Mesangial cell (primary cell): ENCODE results near the gene ULK3. TPM values are rescaled to one million over a fixed set of nuclear protein-coding genes. Genes with fewer than 3 reads are reported as not detected.

Experiments used
- total RNA-seq: library from RNA; depleted of rRNA; stranded (reverse); fragments of >200 nt; gene quantifications from 2 replicates; pipeline ENCODE4 v1.2.3, GENCODE V29; 2015

Gene ULK3, protein sequence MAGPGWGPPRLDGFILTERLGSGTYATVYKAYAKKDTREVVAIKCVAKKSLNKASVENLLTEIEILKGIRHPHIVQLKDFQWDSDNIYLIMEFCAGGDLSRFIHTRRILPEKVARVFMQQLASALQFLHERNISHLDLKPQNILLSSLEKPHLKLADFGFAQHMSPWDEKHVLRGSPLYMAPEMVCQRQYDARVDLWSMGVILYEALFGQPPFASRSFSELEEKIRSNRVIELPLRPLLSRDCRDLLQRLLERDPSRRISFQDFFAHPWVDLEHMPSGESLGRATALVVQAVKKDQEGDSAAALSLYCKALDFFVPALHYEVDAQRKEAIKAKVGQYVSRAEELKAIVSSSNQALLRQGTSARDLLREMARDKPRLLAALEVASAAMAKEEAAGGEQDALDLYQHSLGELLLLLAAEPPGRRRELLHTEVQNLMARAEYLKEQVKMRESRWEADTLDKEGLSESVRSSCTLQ
- total RNA-seq: 18.6 and 31.4 TPM in 2 replicates

DNA sequence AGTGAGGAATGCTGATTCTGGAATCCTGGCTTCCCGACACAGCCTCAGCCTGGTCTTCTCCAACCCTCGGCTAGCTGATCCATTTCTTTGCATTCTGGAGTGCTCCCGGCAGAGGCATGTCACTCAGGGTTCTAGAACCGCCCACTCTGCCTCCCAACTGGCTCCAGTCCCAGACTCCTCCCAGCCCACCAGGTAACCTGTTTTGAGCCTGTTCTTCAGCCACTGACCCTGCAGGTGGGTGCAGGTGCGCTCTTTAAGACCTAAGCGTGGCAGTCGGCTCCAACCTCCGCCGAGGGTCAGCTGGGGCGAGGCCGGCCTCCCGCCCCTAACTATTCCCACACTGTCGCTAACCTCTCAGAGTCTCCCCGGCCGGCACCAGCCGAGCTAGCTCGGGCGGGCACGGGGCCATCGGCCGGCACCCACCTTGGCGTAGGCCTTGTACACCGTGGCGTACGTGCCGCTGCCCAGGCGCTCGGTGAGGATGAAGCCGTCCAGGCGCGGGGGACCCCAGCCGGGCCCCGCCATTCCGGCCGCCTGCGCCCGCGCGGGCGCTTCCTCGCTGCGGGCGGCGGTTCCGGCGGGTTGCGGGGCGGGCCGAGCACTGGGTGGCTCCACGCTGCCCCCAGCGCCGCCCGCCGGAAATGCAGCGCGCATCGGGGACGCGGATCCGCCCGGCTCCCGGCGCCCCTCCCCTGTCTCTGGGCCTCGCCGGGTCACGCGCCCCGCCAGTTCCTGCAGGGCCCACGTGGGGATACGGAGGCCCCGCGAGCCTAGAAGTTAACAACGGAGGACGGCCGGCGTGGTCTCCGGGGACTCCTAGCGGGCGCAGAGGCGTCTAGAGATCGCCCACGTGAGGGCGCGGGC is at the start of gene ULK3:
TSS of gene ULK3 (minus strand) at position 576 of the 864 bp plus-strand sequence. CDS start at position 525, 51 bp downstream.

DNA sequence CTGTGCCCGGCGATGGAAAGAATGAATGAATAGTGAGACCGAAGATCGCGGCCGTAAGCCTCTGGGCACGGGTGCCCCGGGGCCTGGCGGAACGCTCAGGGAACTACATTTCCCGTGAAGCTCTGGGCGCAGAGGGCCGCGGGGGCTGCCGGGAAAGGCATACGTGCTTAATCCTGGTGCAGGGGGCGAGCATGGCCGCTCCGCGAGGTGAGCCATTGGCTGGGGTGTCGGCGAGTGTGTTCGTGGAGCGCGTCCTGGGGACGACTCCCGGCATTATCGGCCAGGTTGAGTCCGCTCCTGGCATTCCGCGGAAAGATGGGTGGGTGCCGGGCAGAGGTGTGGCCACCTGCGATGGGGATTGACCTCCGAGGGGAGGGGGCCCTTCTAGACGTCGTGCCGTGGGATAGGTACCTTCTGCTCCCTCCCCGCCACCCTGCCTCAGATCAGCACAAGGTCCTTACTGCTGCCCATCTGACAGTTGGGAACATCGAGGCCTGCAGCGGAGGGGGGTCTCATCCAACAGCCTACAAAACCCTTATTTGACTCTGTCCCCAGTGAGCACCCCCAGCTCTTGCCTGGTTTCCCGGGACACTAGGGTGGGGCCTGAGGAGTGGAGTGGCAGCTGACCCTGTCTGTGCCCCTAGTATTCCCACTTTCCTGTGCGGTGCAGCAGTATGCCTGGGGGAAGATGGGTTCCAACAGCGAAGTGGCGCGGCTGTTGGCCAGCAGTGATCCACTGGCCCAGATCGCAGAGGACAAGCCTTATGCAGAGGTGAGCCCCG is 47.1 kb upstream of the ULK3 start, which contains the start of gene MPI:
TSS of gene MPI (plus strand) at position 160 of the 782 bp plus-strand sequence. CDS start at position 192, 32 bp downstream.

DNA sequence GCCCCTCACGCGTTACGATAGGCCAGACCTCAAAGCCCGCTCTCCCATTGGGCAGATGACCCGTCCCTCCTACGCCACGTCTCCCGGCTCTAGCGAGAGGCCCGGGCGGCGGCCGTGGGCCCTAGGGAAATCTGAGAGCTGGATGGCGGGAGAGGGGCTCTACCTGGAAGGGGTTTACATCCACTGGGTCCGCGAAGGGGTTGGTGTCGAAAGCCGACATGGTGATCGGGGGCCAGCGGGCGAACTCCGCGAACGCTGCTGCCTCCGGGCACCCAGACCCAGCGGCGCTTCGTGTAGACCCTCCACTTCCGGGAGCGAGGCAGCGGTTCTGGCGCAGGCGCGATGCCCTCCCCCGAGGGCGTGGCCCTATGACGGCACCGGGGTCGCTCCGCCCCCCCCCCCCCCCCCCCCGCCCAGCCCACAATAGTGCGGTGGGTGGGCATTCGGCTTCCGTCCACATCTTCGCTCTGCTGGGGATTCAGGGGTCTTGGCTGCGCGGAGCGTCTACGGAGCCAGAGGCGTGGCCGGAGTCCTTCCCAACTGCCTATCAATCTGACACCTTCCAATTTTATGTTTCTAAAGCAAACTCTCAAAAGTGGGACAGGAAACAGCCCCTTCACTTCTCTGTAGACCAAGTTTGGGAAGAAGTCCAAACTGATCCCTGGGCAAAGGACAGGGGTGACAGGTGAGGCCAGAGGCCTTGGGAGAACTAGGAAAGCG is 30.2 kb upstream of the ULK3 start, which contains the start of gene SCAMP2:
TSS of gene SCAMP2 (minus strand) at position 330 of the 720 bp plus-strand sequence. CDS start at position 220, 110 bp downstream.

DNA sequence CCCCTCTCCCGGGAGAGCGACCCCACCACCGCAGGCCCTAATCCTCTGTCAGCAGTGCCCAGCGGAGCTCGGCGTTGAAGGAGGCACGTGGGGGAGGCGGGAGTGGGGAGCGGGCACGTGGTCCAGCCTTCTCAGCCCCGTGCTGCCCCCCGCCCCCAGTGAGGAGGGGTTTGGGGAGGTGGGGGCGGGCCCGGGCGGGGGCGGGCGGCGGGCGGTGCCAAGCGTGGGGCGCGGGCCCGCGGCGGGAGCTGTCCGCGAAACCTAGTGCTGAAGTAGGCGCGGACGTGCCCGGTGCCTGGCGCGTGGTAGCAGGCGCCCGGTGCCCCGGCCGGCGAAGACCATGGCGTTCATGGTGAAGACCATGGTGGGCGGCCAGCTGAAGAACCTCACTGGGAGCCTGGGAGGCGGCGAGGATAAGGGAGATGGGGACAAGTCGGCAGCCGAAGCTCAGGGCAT is 16.6 kb downstream of the ULK3 start, which contains the start of gene CPLX3:
TSS of gene CPLX3 (plus strand) at position 264 of the 456 bp plus-strand sequence. CDS start at position 341, 77 bp downstream.

DNA sequence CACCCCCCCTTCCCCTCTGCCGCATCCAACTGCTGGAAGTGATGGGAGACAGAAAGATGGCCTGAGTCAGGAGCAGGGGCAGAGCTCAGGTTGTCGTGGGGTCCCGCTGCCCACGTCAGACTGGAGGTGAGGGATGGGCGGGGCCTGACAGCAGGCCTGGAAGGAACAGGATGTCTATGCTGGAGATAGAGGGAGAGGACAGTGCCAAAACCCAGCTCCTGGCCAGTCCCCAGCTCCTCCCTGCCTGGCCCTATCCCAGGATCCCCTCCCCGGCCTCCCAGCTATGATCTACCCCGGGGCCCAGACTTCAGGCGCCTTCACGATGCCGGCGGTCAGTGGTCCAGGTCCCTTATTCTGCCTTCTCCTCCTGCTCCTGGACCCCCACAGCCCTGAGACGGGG is 30.4 kb downstream of the ULK3 start, which contains the start of gene LMAN1L:
TSS of gene LMAN1L (plus strand) at position 303 of the 400 bp plus-strand sequence. CDS start at position 323, 20 bp downstream.

Other genes starting within 250 kb of the ULK3 start
- gene CLK3, start 227.3 kb downstream of the ULK3 start, total RNA-seq: 55.5 and 71.5 TPM in 2 replicates
- gene EDC3, start 147.1 kb downstream of the ULK3 start, total RNA-seq: 14.1 and 15.6 TPM in 2 replicates
- not detected in 2 replicates for gene CYP1A1, start 117.6 kb downstream of the ULK3 start, total RNA-seq
- gene CYP1A2, start 94.3 kb downstream of the ULK3 start, total RNA-seq: not detected in 2 replicates
- gene CSK, start 61.1 kb downstream of the ULK3 start, total RNA-seq: 34.4 and 40.1 TPM in 2 replicates
- gene LMAN1L, start 30.3 kb downstream of the ULK3 start, total RNA-seq: not detected in 2 replicates
- not detected in 2 replicates for gene CPLX3, start 16.5 kb downstream of the ULK3 start, total RNA-seq
- gene SCAMP2, start 30.2 kb upstream of the ULK3 start, total RNA-seq: 58.2 and 76.9 TPM in 2 replicates
- gene MPI, start 46.9 kb upstream of the ULK3 start, total RNA-seq: 61.3 and 68.7 TPM in 2 replicates
- 32.1 and 39.7 TPM in 2 replicates for gene FAM219B, start 63.7 kb upstream of the ULK3 start, total RNA-seq
- 168 and 220 TPM in 2 replicates for gene COX5A, start 94.9 kb upstream of the ULK3 start, total RNA-seq
- 6.0 and 8.7 TPM in 2 replicates for gene RPP25, start 113.6 kb upstream of the ULK3 start, total RNA-seq
- gene SCAMP5, start 152.4 kb upstream of the ULK3 start, total RNA-seq: 9.3 and 11.5 TPM in 2 replicates
- gene PPCDC, start 180.4 kb upstream of the ULK3 start, total RNA-seq: 13.9 and 39.6 TPM in 2 replicates